Measurements from ENCODE around the gene HNRNPM. TPM values are rescaled to one million over a fixed set of nuclear protein-coding genes. Genes with fewer than 3 reads are reported as not detected.

The HNRNPM gene
- total and polyA plus RNA-seq, 2 donors (not counting 1 experiment from before 2014, with no cell fraction given), result 137 to 221 TPM

DNA sequence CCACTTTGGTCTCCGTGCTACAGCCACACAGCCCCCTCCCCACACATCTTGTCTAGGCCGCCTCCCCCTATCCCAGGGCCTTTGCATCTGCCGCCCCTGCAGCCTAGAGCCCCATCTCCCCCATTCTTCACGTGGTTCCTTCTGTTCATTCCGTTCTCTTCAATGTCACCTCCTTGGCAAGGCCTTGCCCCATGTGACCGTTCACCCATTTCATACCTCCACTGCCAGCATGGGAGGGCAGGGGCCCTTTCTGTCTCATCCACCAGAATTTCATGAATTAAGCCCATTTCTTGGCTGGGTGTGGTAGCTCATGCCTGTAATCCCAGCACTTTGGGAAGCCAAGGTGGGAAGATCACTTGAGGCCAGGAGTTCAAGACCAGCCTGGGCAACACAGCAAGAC, 15.7 kb upstream of the HNRNPM start:
- H2AFZ ChIP-seq (ENCODE audit: insufficient read depth, low read depth, low read length, poor library complexity, severe bottlenecking), result no peak overlapping the region
- no peaks in the 10 kb centered on the region for H3K4me1 Mint-ChIP-seq
- H3K27ac ChIP-seq (ENCODE audit: low read length in 2 of 2), result no peak overlapping the region
- H3K4me3 Mint-ChIP-seq, result no peak overlapping the region
- POLR2A ChIA-PET, result no interaction called here
- no peaks in the 10 kb centered on the region for H3K27me3 ChIP-seq (replicated peaks in 1 of 4; ENCODE audit: control extremely low read depth in 1 of 4, control insufficient read depth in 3 of 4, insufficient read depth in 4 of 4, low read length in 3 of 4)
- no peak overlapping the region for H3K27ac Mint-ChIP-seq
- TF ChIP-seq EZH2 (IDR thresholded peaks at IDR 0.05; ENCODE audit: borderline replicate concordance, insufficient read depth, low read depth, low read length, poor library complexity, severe bottlenecking) (no peak), CTCF (IDR thresholded peaks at IDR 0.05) (no peak)
- no peak overlapping the region for H3K4me2 ChIP-seq (replicated peaks; ENCODE audit: low read depth, low read length, poor library complexity, severe bottlenecking)
- no peaks in the 10 kb centered on the region for H3K9me3 ChIP-seq (ENCODE audit: control extremely low read depth in 1 of 3, control insufficient read depth in 2 of 3, insufficient read depth in 1 of 3, low read length in 2 of 3)
- no peak overlapping the region for H3K9ac ChIP-seq (ENCODE audit: low read length)
- intact Hi-C loops (cut with micrococcal nuclease), result no loop called here
- H3K36me3 ChIP-seq (replicated peaks in 1 of 2; ENCODE audit: control extremely low read depth in 1 of 2, control insufficient read depth in 1 of 2, extremely low read depth in 1 of 2, insufficient read depth in 2 of 2, low read length in 1 of 2), result peaks cover 1 to 2% of the 10 kb centered on the region in 2 experiments
- H3K27me3 Mint-ChIP-seq, result no peaks in the 10 kb centered on the region
- H3K9me3 Mint-ChIP-seq (ENCODE audit: insufficient read depth), result no peaks in the 10 kb centered on the region
- 96% methylated on average over 6 of the region's 6 CpGs for WGBS (ENCODE audit: insufficient coverage)
- ATAC-seq (ENCODE audit: low read depth), result no peak
- no peak for DNase-seq
- CTCF ChIA-PET, result no interaction called here
- H3K4me1 ChIP-seq (ENCODE audit: control insufficient read depth in 2 of 2, insufficient read depth in 2 of 2, low read length in 2 of 2), result no peaks in the 10 kb centered on the region
- H4K20me1 ChIP-seq (ENCODE audit: control insufficient read depth, insufficient read depth, low read length, poor library complexity, severe bottlenecking), result no peaks in the 10 kb centered on the region
- no peak overlapping the region for H3K4me3 ChIP-seq (ENCODE audit: control extremely low read depth in 1 of 5, extremely low read depth in 1 of 5, insufficient read depth in 1 of 5, low read depth in 2 of 5, low read length in 4 of 5)
- no peaks in the 10 kb centered on the region for H3K79me2 ChIP-seq (ENCODE audit: control insufficient read depth, insufficient read depth, low read length)

GRCh38 chr19:8429826-8430225, 14.9 kb upstream of the HNRNPM start:
- Histone ChIP-seq H3K9me3 (ENCODE audit: control extremely low read depth in 1 of 3, control insufficient read depth in 2 of 3, insufficient read depth in 1 of 3, low read length in 2 of 3) (no peaks in the 10 kb centered on the region), H3K79me2 (ENCODE audit: control insufficient read depth, insufficient read depth, low read length) (no peaks in the 10 kb centered on the region), H3K27me3 (replicated peaks in 1 of 4; ENCODE audit: control extremely low read depth in 1 of 4, control insufficient read depth in 3 of 4, insufficient read depth in 4 of 4, low read length in 3 of 4) (no peaks in the 10 kb centered on the region), H2AFZ (ENCODE audit: insufficient read depth, low read depth, low read length, poor library complexity, severe bottlenecking) (no peak overlapping the region), H3K9ac (ENCODE audit: low read length) (no peak overlapping the region), H3K4me3 (ENCODE audit: control extremely low read depth in 1 of 5, extremely low read depth in 1 of 5, insufficient read depth in 1 of 5, low read depth in 2 of 5, low read length in 4 of 5) (no peak overlapping the region), H4K20me1 (ENCODE audit: control insufficient read depth, insufficient read depth, low read length, poor library complexity, severe bottlenecking) (no peaks in the 10 kb centered on the region), H3K4me2 (replicated peaks; ENCODE audit: low read depth, low read length, poor library complexity, severe bottlenecking) (no peak overlapping the region), H3K4me1 (ENCODE audit: control insufficient read depth in 2 of 2, insufficient read depth in 2 of 2, low read length in 2 of 2) (no peaks in the 10 kb centered on the region), H3K27ac (ENCODE audit: low read length in 2 of 2) (no peak overlapping the region), H3K36me3 (replicated peaks in 1 of 2; ENCODE audit: control extremely low read depth in 1 of 2, control insufficient read depth in 1 of 2, extremely low read depth in 1 of 2, insufficient read depth in 2 of 2, low read length in 1 of 2) (peaks cover 0 to 2% of the 10 kb centered on the region in 2 experiments)
- Mint-ChIP-seq H3K27me3 (no peaks in the 10 kb centered on the region), H3K9me3 (ENCODE audit: insufficient read depth) (no peaks in the 10 kb centered on the region), H3K4me3 (no peak overlapping the region), H3K27ac (no peak overlapping the region), H3K4me1 (no peaks in the 10 kb centered on the region)
- POLR2A ChIA-PET, result interaction anchor here (0.6 kb wide), 1 partner anchor 34 kb away, joined by 6 read pairs; no protein-coding TSS in a partner anchor
- intact Hi-C loops (cut with micrococcal nuclease), result no loop called here
- no peak for ATAC-seq (ENCODE audit: low read depth)
- TF ChIP-seq EZH2 (IDR thresholded peaks at IDR 0.05; ENCODE audit: borderline replicate concordance, insufficient read depth, low read depth, low read length, poor library complexity, severe bottlenecking) (no peak), CTCF (IDR thresholded peaks at IDR 0.05) (no peak)
- CTCF ChIA-PET, result no interaction called here
- DNase-seq, result no peak
- 100% methylated on average over 4 of the region's 6 CpGs for WGBS (ENCODE audit: insufficient coverage)

Measured in B cell (primary cell).